DMS 273 (cell line): ENCODE measurements around the gene IFRD1.
A peak's percentile ranks its signal among the peaks of the same experiment; 100 is the strongest.
"Not testable (repeated sequence)": the region's sequence is repeated elsewhere in the genome, so short reads cannot be mapped to it uniquely, and the experiment has no call there.

ENCODE experiments used
- DNase-seq: peaks from one replicate; lab custom pipeline; 2025; ENCODE audit not compliant: unreplicated experiment; lab: John Stamatoyannopoulos, UW

Gene IFRD1

GRCh38 chr7:112439476-112439875, 10.8 kb upstream of the IFRD1 start:
- peak; percentile 55 for DNase-seq

DNA sequence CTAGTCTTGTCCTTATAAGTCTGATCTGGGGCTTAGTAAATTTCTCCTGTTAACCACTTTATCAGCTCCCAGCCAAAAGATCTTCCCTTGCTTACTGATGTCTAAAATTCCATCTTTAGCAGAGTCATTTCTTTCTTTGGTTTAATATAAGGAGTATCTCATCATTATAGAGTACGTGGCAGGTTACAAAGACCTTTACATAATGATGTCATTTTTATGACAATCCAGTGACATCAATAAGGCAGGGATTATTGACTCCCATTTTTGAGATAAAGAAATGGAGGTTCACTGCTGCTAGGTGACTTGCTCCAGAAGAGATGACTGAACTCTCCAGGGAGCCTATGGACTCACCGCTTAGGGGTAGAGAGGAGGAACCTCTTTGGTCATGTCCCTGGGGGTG, 8.1 kb upstream of the IFRD1 start:
- no peak for DNase-seq

GRCh38 chr7:112444505-112444904, 5.8 kb upstream of the IFRD1 start:
- no peak for DNase-seq

DNA sequence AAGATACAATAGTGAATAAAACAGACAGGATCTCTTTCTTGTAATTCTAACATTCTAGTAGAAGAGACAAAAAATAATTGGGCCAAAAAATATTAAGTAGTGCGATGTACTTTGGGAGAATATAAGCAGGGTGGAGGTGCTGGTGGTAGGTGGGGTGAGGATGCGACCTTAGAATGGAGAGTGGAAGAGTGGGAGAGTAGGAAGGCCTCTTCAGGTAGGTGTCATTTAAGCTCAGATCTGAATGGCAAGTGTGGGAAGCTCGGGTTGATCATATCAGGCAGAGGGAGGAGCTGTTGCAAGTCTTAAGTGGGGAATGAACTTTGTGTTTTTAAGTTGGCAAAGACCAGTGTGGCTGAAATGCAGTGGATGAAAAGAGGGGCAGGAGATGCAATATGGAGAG, 3.8 kb upstream of the IFRD1 start:
- no peak for DNase-seq

DNA sequence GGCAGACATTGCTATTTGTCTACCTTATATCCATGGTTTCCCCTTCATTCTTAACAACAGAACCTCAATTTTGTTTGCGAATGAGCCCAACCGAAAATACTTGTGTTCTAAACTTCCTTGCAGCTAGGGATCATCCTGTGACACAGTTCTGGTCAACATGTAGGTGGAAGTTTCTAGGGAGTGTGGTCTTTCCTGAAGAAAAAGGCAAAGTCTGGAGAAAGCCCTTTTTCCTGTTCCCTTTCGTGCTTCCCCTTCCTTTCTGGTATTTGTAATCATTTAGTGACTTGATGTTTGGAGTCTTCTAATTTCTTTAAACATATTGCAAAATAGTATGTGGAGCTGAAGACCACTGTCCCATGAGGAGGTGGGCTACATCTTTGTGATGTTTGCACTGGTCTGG, 2.9 kb upstream of the IFRD1 start:
- no peak for DNase-seq

GRCh38 chr7:112448381-112448780, 1.9 kb upstream of the IFRD1 start:
- DNase-seq: no peak

DNA sequence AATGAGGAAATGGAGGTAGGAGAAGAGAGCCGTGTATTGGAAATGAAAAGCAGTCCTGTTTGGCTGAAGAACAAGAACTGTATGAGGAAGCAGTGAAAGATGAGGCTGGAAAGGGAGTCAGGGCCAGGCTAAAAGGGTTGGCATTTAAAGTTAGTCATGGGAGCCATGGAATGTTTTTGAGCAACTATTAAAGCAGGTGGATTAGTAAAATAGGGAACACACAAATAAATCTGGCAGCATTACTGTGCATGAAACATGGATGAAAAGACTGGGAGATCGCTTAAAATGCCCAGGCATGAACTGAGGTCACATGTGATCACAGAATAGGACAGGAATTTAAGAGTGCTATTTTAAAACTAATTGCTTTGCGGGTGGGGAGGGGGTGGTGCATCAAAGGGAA, 1.4 kb upstream of the IFRD1 start:
- no peak for DNase-seq

- DNase-seq: peak; percentile 43
These were observed 907 bp upstream of the IFRD1 start for GRCh38 chr7:112449353-112449752.

DNA sequence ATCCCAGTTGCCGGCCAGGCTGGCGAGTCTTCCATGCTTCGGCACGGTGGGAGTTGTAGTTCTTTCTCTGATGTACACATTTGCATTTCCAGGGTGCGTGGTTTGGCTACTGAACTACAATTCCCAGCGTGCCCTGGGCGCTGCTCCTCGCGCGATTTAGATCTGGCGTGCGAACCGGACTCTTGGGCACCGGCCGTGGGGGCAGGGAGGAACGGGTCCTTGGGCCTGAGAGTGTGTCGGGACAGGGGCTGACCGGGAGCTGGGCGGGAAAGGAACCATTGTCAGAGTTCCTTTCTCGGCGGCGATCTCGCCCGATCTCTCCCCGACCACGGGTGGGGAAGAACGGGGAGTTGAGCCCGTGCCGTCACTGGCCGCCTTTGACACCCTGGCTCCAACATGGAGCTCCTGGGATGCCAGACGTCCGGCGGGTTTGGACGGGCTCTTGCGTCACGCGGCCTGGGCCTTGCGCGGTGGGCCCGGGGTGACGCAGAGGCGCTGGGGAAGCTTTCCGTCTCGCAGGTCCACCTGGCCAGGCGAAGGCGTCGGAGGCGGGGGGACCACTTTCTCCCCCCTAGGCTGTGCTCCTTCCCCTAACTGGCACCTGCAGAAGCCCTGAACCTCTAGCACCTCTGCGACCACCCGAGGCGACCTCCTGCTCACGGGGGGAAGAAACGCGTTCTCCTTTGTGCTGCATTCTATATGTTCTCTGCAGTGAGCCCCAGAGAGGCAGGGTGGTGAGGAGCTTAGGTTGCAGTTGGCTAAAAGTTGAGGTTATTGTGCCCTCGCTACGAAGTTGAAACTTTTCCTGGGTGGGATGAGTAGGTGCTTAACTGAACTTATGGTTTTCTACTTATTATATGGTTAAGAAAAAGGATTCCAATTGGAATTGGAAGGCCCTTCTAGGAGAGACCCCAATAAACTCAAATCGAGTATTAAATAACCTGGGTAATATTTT, 824 bp downstream of the IFRD1 start:
- DNase-seq: peak; percentile 99

- peak; percentile 77 for DNase-seq
These were observed 2.0 kb downstream of the IFRD1 start for GRCh38 chr7:112452102-112452888.

DNA sequence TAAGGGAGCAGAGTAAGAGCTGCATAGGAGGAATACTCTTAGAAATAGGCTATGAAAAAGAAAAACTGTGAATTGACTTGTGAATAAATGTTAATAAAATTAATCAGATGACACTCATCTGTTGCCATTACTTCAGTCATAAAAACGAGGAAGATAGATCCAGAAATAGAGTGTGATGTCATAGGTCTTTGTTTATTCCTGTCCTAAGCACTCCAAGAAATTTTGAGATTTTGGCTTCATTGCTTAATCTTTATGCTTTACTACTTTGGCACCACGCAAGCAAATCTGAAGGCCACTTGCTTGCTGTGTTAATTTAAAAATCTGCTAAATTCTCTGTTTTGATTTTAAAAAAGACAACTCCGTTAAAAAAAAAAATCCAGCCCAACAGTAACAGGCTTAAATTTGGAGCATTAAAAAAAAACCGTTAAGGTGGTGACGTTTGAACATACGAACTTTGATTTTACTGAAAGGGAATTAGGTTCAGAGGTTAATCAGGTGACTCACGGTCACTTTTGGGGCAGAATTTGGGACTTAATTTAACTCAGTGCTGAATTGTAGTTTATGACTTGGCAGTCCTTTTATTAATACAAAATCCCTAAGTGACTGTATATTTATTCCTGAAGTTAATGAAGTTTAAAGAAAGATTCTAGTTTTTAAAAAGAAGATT, 3.4 kb downstream of the IFRD1 start:
- no peak for DNase-seq

DNA sequence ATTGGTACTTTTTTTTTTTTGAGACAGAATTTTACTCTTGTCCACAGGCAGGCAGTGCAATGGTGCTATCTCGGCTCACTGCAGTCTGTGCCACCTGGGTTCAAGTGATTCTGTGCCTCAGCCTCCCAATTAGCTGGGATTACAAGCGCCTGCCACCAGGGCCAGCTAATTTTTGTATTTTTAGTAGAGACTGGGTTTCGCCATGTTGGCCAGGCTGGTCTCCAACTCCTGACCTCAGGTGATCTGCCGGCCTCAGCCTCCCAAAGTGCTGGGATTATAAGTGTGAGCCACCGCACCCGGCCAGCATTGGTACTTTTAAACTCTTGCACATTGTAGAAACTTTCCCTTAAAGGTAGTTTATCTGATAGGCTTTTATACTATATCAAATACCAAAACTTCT, 3.9 kb downstream of the IFRD1 start:
- DNase-seq: not testable (repeated sequence)

DNA sequence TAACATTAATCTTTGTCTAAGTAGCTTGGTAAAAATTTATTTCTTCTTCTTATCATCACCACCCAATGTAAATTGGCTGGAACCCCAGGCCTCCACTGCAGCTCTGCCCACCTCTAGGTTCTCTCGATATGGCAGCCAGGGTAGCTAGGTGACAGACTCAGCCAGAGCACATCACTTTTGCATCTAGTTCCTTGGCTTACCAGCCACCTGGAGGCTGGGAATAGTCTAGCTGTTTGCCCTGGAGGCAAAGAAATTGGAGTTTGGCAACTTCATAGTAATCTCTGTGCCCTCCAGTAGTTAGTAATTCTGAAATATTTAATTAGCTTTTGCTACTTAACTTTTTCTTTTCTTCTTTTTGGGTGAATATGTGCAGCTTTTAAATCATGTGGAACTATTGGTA, 9.4 kb downstream of the IFRD1 start:
- peak; percentile 15 for DNase-seq

DNA sequence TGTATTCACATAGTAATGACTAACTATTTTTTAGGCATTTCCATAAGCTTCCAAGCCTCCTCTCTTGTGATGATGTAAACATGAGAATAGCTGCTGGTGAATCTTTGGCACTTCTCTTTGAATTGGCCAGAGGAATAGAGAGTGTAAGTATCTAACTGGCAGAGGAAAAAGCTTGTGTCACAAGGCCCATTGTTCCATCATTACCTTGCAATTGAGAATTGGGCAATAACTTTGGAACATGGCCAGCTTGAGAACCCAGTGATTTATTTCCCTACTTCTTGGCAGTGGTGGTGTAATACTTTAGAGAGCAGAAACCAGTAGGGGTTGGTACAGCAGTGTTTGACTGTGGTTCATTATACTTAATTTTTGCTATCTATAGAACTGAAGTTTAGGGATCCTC, 12.0 kb downstream of the IFRD1 start:
- peak; percentile 30 for DNase-seq

- no peak for DNase-seq
These were observed 17.6 kb downstream of the IFRD1 start for GRCh38 chr7:112467867-112468266.

- DNase-seq: no peak
These were observed 19.9 kb downstream of the IFRD1 start for GRCh38 chr7:112470194-112470593.

GRCh38 chr7:112476390-112477052, 26.3 kb downstream of the IFRD1 start:
- peak; percentile 20 for DNase-seq

DNA sequence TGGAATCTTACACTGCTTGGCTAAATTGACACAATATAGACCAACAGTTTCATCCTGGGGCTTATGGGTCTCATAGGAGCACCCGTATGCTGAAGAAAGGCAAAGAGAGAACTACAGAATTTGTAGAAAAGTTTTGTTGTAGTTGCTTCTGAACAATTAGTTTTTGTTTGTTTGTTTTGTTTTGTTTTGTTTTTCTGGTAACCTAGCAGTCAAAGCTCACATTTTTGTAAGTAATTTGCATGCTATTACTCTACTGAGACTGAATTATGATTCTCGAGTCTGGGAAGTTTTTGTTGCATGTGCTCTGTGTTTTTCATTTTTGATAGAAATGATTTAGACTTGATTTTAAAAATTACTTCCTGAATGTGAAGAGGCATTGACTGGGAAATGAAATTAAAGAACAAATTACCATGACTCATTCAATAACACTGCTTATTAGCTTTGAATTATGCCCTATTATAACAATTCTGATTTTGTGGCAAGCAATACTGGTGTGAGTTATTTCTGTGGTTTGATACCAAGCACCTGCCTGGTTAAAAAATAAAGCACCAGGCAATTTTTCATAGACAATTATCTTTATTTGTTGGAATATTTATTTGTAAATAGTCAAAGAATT, 31.0 kb downstream of the IFRD1 start:
- DNase-seq: no peak

DNA sequence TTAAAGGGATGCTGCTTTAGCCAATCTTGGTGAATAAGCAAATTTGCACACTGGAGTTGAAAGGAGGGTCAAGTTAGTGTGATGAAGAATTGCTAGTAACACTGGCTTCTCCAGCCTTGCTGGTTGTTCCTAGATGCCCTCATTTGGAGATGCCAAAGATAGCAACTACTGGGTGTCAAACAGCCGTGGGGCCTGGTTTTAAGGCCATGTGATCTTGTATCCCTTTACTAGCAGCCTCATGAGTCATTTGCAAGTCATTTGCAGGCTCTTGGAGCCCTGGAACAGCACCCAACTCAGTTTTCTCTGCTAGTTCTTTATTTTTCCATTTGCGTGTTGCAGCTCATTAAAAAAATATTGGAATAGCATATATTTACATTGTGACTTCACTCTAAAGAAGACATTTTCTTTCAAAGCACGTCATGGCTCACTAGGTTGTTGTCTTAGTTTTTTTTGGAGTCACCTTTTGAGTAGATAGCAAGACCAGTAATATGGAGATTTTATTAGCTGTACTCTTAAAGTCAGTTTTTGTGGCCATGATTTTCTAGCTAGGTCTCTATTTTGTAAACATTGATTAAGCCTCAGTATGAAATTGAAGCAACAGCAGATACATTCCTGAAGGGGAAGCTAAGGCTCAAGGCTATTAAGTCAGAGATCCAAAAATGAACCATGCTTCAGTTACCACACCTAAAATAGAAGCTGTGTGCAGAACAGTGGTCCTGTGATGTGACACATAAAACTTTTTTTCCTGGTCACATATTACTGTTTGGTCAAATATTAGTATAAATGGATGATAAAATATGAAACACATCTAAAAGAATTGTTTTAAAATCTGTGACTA, 31.8 kb downstream of the IFRD1 start:
- peak; percentile 38 for DNase-seq
